HFFc6 (cell line): ENCODE results near the gene KAT2B. TPM values are rescaled to one million over a fixed set of nuclear protein-coding genes. Genes with fewer than 3 reads are reported as not detected.

Source experiments
- DNase-seq: peaks from one replicate; pipeline ENCODE4 v3.0.0-alpha.2; 2018
- H3K27ac Mint-ChIP-seq: 2 replicates; pipeline ENCODE4 v1.8.0; 2020; ENCODE audit warnings: mild to moderate bottlenecking, mixed read lengths
- H3K27me3 Mint-ChIP-seq: 2 replicates; pipeline ENCODE4 v1.8.0; 2021; ENCODE audit warnings: mild to moderate bottlenecking, moderate library complexity, mixed read lengths; ENCODE audit not compliant: insufficient read depth
- H3K36me3 Mint-ChIP-seq: 2 replicates; pipeline ENCODE4 v1.8.0; 2021; ENCODE audit warnings: low read depth, mixed read lengths
- H3K4me1 Mint-ChIP-seq: 2 replicates; pipeline ENCODE4 v1.8.0; 2020; ENCODE audit warnings: low read depth, mixed read lengths
- H3K4me3 Mint-ChIP-seq: 2 replicates; pipeline ENCODE4 v1.8.0; 2020; ENCODE audit warnings: mild to moderate bottlenecking, moderate library complexity, mixed read lengths
- H3K9me3 Mint-ChIP-seq: 2 replicates; pipeline ENCODE4 v1.8.0; 2020; ENCODE audit warnings: mild to moderate bottlenecking, mixed read lengths
- total RNA-seq, 6 experiments: library from RNA; stranded (reverse); fragmentation: NEBNext Ultra II Directional; extraction: Animal tissue kit (Norgen Biotek cat#: 25700); gene quantifications; 2 replicates in 1 of 6; 3 replicates in 5 of 6; pipeline ENCODE4 v1.2.3, GENCODE V29; 2021
- TF ChIP-seq, protein P1 (sequence below): fragments of 200-600 bp; sonication (generic); IDR thresholded peaks from 2 replicates; pipeline ENCODE4 v1.5.0; 2021; ENCODE audit warnings: antibody characterized with exemption, mild to moderate bottlenecking

KAT2B gene
- total RNA-seq, 6 experiments from 2014 or later: 8.3 to 17.3 (median 12.5) TPM

DNA sequence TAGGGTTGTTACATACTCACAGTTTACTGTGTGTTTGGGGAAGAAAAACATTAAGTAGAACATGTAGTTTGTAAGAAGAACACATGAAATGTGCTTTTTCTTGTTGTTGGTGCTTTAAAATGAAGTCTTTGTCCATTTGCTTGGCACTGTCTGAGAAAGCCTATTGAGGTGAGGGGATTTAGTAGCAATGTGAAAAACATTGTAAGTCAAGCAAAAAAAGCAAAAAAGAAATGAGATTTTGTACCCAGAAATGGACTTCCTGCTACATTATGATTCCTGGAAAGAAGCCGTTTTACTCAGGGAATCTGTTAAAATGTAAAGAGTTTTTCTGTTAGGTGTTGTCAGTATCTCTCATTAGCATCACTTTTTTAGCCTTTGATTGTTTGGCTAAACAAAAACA lies 59.9 kb downstream of the KAT2B start:
- DNase-seq: no peak
- H3K9me3 Mint-ChIP-seq: no peaks in the 10 kb centered on the region
- no peak overlapping the region for H3K4me3 Mint-ChIP-seq
- no peaks in the 10 kb centered on the region for H3K36me3 Mint-ChIP-seq
- TF ChIP-seq, protein P1, sequence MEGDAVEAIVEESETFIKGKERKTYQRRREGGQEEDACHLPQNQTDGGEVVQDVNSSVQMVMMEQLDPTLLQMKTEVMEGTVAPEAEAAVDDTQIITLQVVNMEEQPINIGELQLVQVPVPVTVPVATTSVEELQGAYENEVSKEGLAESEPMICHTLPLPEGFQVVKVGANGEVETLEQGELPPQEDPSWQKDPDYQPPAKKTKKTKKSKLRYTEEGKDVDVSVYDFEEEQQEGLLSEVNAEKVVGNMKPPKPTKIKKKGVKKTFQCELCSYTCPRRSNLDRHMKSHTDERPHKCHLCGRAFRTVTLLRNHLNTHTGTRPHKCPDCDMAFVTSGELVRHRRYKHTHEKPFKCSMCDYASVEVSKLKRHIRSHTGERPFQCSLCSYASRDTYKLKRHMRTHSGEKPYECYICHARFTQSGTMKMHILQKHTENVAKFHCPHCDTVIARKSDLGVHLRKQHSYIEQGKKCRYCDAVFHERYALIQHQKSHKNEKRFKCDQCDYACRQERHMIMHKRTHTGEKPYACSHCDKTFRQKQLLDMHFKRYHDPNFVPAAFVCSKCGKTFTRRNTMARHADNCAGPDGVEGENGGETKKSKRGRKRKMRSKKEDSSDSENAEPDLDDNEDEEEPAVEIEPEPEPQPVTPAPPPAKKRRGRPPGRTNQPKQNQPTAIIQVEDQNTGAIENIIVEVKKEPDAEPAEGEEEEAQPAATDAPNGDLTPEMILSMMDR: no peak
- no peaks in the 10 kb centered on the region for H3K27me3 Mint-ChIP-seq
- no peak overlapping the region for H3K27ac Mint-ChIP-seq
- H3K4me1 Mint-ChIP-seq: no peaks in the 10 kb centered on the region

DNA sequence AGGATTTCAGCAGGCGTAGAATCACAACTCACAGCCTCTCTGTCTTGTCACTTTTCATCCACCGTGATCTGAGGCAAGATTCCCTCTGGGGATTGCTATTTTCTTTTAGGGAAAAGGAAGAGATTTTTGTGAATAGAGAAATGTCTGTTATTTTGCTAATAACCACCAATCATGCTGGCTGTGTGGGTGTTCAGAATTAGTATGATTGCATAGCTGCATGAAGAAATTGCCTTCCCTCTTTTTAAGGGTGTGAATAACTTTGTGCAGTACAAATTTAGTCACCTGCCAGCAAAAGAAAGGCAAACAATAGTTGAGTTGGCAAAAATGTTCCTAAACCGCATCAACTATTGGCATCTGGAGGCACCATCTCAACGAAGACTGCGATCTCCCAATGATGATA lies 60.8 kb downstream of the KAT2B start:
- H3K27ac Mint-ChIP-seq: no peak overlapping the region
- no peaks in the 10 kb centered on the region for H3K9me3 Mint-ChIP-seq
- no peak overlapping the region for H3K4me3 Mint-ChIP-seq
- H3K27me3 Mint-ChIP-seq: no peaks in the 10 kb centered on the region
- TF ChIP-seq, protein P1: no peak
- no peaks in the 10 kb centered on the region for H3K36me3 Mint-ChIP-seq
- no peak for DNase-seq
- H3K4me1 Mint-ChIP-seq: no peaks in the 10 kb centered on the region

- Mint-ChIP-seq H3K27me3 (no peaks in the 10 kb centered on the region), H3K4me1 (no peaks in the 10 kb centered on the region), H3K4me3 (no peak overlapping the region), H3K36me3 (no peaks in the 10 kb centered on the region), H3K9me3 (no peaks in the 10 kb centered on the region), H3K27ac (no peak overlapping the region)
- TF ChIP-seq, protein P1: no peak
- no peak for DNase-seq
Observed at GRCh38 chr3:20103731-20104130, 63.5 kb downstream of the KAT2B start.

DNA sequence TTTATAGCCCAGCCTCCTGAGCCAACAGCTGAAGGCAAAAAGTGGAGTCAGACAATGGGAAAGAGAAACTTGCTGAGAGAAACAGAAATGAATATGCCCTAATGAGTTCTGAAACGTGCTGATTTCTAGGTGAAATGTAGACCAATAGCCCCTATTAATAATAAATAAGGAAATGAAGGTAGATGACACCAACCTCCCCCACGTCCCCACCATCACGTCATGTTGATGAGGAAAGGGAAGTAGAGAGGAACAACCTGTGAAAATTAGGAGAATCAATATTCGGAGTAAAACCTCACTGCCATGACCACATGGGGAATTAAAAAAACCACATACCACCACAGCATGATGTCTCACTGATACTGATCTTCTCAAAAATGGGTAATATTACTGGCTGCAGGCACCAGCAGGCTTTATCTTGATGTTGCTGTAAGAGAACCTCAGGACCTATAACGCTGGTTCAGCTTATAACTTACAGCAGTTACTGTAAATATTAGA lies 64.0 kb downstream of the KAT2B start:
- DNase-seq: no peak
- Mint-ChIP-seq H3K27ac (no peak overlapping the region), H3K27me3 (no peaks in the 10 kb centered on the region), H3K4me3 (no peak overlapping the region), H3K36me3 (no peaks in the 10 kb centered on the region), H3K4me1 (no peaks in the 10 kb centered on the region), H3K9me3 (no peaks in the 10 kb centered on the region)
- TF ChIP-seq, protein P1: no peak

- Mint-ChIP-seq H3K27me3 (no peaks in the 10 kb centered on the region), H3K36me3 (no peaks in the 10 kb centered on the region), H3K4me1 (no peaks in the 10 kb centered on the region), H3K27ac (no peak overlapping the region), H3K9me3 (no peaks in the 10 kb centered on the region), H3K4me3 (no peak overlapping the region)
- TF ChIP-seq, protein P1: no peak
- DNase-seq: no peak
Observed at GRCh38 chr3:20105513-20106280, 65.5 kb downstream of the KAT2B start.
